Measurements from ENCODE around the gene EIF6.

EIF6 gene

GRCh38 chr20:35290186-35290886, 5.8 kb upstream of the EIF6 start:
- no peaks in the 10 kb centered on the region for H3K9me3 Mint-ChIP-seq
- H3K36me3 Mint-ChIP-seq (ENCODE audit: low read depth), result no peaks in the 10 kb centered on the region
- no peak overlapping the region for H3K4me3 Mint-ChIP-seq
- peaks cover 4% of the 10 kb centered on the region for H3K27me3 Mint-ChIP-seq (ENCODE audit: low read depth, poor library complexity)
- no peak overlapping the region for H3K27ac Mint-ChIP-seq
- TF ChIP-seq, protein P1, sequence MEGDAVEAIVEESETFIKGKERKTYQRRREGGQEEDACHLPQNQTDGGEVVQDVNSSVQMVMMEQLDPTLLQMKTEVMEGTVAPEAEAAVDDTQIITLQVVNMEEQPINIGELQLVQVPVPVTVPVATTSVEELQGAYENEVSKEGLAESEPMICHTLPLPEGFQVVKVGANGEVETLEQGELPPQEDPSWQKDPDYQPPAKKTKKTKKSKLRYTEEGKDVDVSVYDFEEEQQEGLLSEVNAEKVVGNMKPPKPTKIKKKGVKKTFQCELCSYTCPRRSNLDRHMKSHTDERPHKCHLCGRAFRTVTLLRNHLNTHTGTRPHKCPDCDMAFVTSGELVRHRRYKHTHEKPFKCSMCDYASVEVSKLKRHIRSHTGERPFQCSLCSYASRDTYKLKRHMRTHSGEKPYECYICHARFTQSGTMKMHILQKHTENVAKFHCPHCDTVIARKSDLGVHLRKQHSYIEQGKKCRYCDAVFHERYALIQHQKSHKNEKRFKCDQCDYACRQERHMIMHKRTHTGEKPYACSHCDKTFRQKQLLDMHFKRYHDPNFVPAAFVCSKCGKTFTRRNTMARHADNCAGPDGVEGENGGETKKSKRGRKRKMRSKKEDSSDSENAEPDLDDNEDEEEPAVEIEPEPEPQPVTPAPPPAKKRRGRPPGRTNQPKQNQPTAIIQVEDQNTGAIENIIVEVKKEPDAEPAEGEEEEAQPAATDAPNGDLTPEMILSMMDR (IDR thresholded peaks at IDR 0.05), result no peak
- peaks cover 34% of the 10 kb centered on the region for H3K4me1 Mint-ChIP-seq
- DNase-seq, result no peak

DNA sequence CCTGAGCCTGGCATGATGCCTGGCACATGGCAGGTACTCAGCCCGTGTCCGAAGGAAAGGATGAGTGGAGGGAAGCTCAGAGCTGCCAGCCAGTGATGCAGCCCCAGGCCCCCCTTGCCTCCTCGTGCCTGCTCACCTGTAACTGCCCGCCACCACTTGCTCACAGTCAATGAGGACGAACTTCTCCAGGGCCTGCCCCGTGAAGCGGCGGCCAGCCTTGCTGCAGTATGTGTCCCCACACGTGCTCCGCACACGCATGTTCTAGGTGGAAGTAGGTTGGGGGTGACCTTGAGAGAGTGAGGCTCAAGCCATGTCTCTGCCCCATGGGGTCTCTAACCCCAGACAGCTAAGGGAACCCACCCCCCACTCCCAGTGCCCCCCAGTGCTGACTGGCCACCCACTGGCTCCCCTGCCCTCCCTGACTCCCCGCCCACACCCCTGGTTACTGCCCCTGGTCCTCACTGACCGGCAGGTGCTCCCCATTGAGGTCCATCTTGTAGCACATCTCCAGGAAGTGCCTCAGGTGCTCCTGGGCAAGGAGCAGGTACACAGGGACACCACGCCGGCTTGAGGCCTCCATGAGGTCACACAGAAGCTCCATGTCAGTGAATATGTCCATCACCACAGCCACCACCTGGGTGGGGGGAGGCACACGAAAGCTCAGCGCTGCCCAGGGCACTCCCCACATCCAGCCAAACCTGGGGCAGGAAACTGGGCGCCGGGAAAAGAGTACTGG, 3.9 kb upstream of the EIF6 start:
- Mint-ChIP-seq H3K9me3 (no peaks in the 10 kb centered on the region), H3K4me1 (peaks cover 32% of the 10 kb centered on the region), H3K27me3 (ENCODE audit: low read depth, poor library complexity) (peaks cover 4% of the 10 kb centered on the region), H3K4me3 (no peak overlapping the region), H3K36me3 (ENCODE audit: low read depth) (no peaks in the 10 kb centered on the region), H3K27ac (no peak overlapping the region)
- no peak for DNase-seq
- TF ChIP-seq, protein P1 (IDR thresholded peaks at IDR 0.05), result no peak

GRCh38 chr20:35287509-35288324, 3.1 kb upstream of the EIF6 start:
- H3K36me3 Mint-ChIP-seq (ENCODE audit: low read depth), result no peaks in the 10 kb centered on the region
- H3K9me3 Mint-ChIP-seq, result no peaks in the 10 kb centered on the region
- no peak overlapping the region for H3K4me3 Mint-ChIP-seq
- TF ChIP-seq, protein P1 (IDR thresholded peaks at IDR 0.05), result no peak
- peaks cover 4% of the 10 kb centered on the region for H3K27me3 Mint-ChIP-seq (ENCODE audit: low read depth, poor library complexity)
- DNase-seq, result no peak
- H3K27ac Mint-ChIP-seq, result no peak overlapping the region
- peaks cover 33% of the 10 kb centered on the region for H3K4me1 Mint-ChIP-seq

DNA sequence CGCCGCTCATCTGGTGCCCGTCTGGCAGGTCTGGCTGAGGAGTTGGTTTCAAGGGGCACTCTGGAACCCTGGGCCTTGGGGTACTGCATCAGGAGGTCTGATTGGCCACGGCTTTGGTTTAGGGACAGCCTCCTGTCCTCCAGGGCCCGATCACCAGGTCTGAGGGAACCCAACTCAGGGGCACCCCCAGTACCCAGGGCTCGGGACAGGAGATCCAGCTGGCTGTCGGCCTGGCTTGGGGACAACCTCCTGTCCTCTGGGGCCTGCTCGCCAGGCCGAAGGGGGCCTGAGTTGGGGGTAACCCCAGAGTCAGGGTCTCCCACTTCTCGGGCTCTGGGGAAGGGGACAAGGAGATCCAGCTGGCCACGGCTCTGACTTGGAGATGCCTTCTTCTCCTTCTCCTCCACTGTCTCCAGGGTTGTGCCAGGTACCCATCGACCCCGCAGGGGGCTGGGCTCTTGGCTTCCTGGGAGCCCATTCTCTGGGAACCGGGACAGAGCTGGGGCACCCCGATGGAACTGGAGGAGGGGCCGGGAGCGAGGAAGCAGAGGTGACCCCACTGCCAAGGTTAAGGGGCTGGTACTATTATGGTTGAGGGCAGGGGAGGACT, 2.4 kb upstream of the EIF6 start:
- DNase-seq, result no peak
- H3K27ac Mint-ChIP-seq, result no peak overlapping the region
- H3K4me1 Mint-ChIP-seq, result peaks cover 28% of the 10 kb centered on the region

More for the DNA sequence above, 2.4 kb upstream of the EIF6 start:
- Mint-ChIP-seq H3K27me3 (ENCODE audit: low read depth, poor library complexity) (peaks cover 4% of the 10 kb centered on the region), H3K4me3 (no peak overlapping the region), H3K36me3 (ENCODE audit: low read depth) (peaks cover 5% of the 10 kb centered on the region), H3K9me3 (no peaks in the 10 kb centered on the region)
- TF ChIP-seq, protein P1 (IDR thresholded peaks at IDR 0.05), result no peak

Data from nephron progenitor cell (in vitro differentiated cells).